GM12878 (cell line): ENCODE results near the gene ATG5. TPM values are rescaled to one million over a fixed set of nuclear protein-coding genes. Genes with fewer than 3 reads are reported as not detected.

Experiments used
- BRCA1 ChIP-seq: IDR thresholded peaks from 2 replicates; pipeline ENCODE4 v1.6.1; 2011; ENCODE audit warnings: low read depth, low read length, improper control_type of control experiment
- CBX5 ChIP-seq: sonication (generic); IDR thresholded peaks from 2 replicates; pipeline ENCODE4 v1.6.1; 2016; ENCODE audit warnings: low read depth, moderate library complexity, mild to moderate bottlenecking, inconsistent platforms
- CHD4 ChIP-seq: fragments of 200-600 bp; sonication (generic); IDR thresholded peaks from 2 replicates; pipeline ENCODE4 v1.6.1; 2016; ENCODE audit warnings: mild to moderate bottlenecking
- CREM ChIP-seq: IDR thresholded peaks from 2 replicates; pipeline ENCODE4 v1.6.1; 2014; ENCODE audit warnings: antibody characterized with exemption, low read depth
- DPF2 ChIP-seq: fragments of 450-650 bp; IDR thresholded peaks from 2 replicates; pipeline ENCODE4 v1.6.1; 2017; ENCODE audit warnings: mild to moderate bottlenecking
- E2F8 ChIP-seq: fragments of 450-650 bp; IDR thresholded peaks from 2 replicates; pipeline ENCODE4 v1.6.1; 2018; ENCODE audit warnings: mild to moderate bottlenecking, low read depth, moderate library complexity; ENCODE audit not compliant: partially characterized antibody
- ETV6 ChIP-seq, 2 experiments: fragments of 450-650 bp in 1 of 2; IDR thresholded peaks in 1 of 2; conservative IDR thresholded peaks in 1 of 2; 2 replicates each; pipeline ENCODE4 v1.6.1; 2014; ENCODE audit warnings: antibody characterized with exemption in 1 of 2, borderline replicate concordance in 1 of 2, low read depth in 1 of 2, mild to moderate bottlenecking in 1 of 2, moderate library complexity in 1 of 2
- FOS ChIP-seq: IDR thresholded peaks from 3 replicates; pipeline ENCODE4 v1.6.1; 2011; ENCODE audit warnings: borderline replicate concordance; ENCODE audit not compliant: insufficient read length; ENCODE audit errors: extremely low read depth
- FOXK2 ChIP-seq: fragments of 450-650 bp; IDR thresholded peaks from 2 replicates; pipeline ENCODE4 v1.6.1; 2017; ENCODE audit warnings: mild to moderate bottlenecking, moderate library complexity
- GABPA ChIP-seq: IDR thresholded peaks from 2 replicates; pipeline ENCODE4 v1.6.1; 2014; ENCODE audit warnings: antibody characterized with exemption, low read depth, mild to moderate bottlenecking, inconsistent platforms
- MTA2 ChIP-seq: fragments of 450-650 bp; IDR thresholded peaks from 2 replicates; pipeline ENCODE4 v1.6.1; 2016; ENCODE audit warnings: low read depth, mild to moderate bottlenecking, moderate library complexity
- NFIC ChIP-seq: IDR thresholded peaks from 2 replicates; pipeline ENCODE4 v1.6.1; 2012; ENCODE audit warnings: low read depth, mild to moderate bottlenecking, inconsistent platforms, low read length, moderate library complexity
- PAX5 ChIP-seq: IDR thresholded peaks from 2 replicates; pipeline ENCODE4 v1.6.1; 2011; ENCODE audit warnings: low read depth, low read length, borderline replicate concordance
- PAX8 ChIP-seq: fragments of 450-650 bp; IDR thresholded peaks from 2 replicates; pipeline ENCODE4 v1.6.1; 2017; ENCODE audit warnings: mild to moderate bottlenecking, moderate library complexity
- POU2F2 ChIP-seq: IDR thresholded peaks from 3 replicates; pipeline ENCODE4 v1.6.1; 2011; ENCODE audit warnings: low read depth, mild to moderate bottlenecking, low read length, borderline replicate concordance
- RAD21 ChIP-seq: IDR thresholded peaks from 2 replicates; pipeline ENCODE4 v1.6.1; 2011; ENCODE audit warnings: mild to moderate bottlenecking, low read depth, low read length, moderate library complexity; ENCODE audit not compliant: insufficient read depth
- SIX5 ChIP-seq: IDR thresholded peaks from 2 replicates; pipeline ENCODE4 v1.6.1; 2011; ENCODE audit warnings: mild to moderate bottlenecking, low read depth, low read length, moderate library complexity; ENCODE audit not compliant: severe bottlenecking
- SMARCA5 ChIP-seq: fragments of 450-650 bp; IDR thresholded peaks from 2 replicates; pipeline ENCODE4 v1.6.1; 2017; ENCODE audit warnings: mild to moderate bottlenecking
- SPI1 ChIP-seq: IDR thresholded peaks from 2 replicates; pipeline ENCODE4 v1.6.1; 2011; ENCODE audit warnings: low read depth, mild to moderate bottlenecking, low read length, moderate library complexity, borderline replicate concordance; ENCODE audit not compliant: insufficient read depth
- TARDBP ChIP-seq: IDR thresholded peaks from 2 replicates; pipeline ENCODE4 v1.6.1; 2016; ENCODE audit warnings: borderline replicate concordance
- TCF12 ChIP-seq: IDR thresholded peaks from 2 replicates; pipeline ENCODE4 v1.6.1; 2011; ENCODE audit warnings: low read depth, mild to moderate bottlenecking, low read length
- YBX1 ChIP-seq: fragments of 450-650 bp; IDR thresholded peaks from 2 replicates; pipeline ENCODE4 v1.6.1; 2016; ENCODE audit warnings: antibody characterized with exemption
- YY1 ChIP-seq: IDR thresholded peaks from 2 replicates; pipeline ENCODE4 v1.6.1; 2011; ENCODE audit warnings: low read depth, mild to moderate bottlenecking, low read length
- ZNF217 ChIP-seq: fragments of 450-650 bp; IDR thresholded peaks from 2 replicates; pipeline ENCODE4 v1.6.1; 2017; ENCODE audit warnings: antibody characterized with exemption, mild to moderate bottlenecking
- ZNF384 ChIP-seq: IDR thresholded peaks from 2 replicates; pipeline ENCODE4 v1.6.1; 2012; ENCODE audit warnings: low read depth, mild to moderate bottlenecking, low read length, improper control_type of control experiment, borderline replicate concordance
- ZNF687 ChIP-seq: fragments of 450-650 bp; IDR thresholded peaks from 2 replicates; pipeline ENCODE4 v1.6.1; 2017; ENCODE audit warnings: mild to moderate bottlenecking, moderate library complexity
- ZZZ3 ChIP-seq: IDR thresholded peaks from 2 replicates; pipeline ENCODE4 v1.6.1; 2011; ENCODE audit warnings: low read depth; ENCODE audit not compliant: control insufficient read depth, insufficient read length
- polyA plus RNA-seq, 11 experiments: library from polyadenylated mRNA; depleted of rRNA in 4 of 11; unstranded in 6 of 11; stranded (reverse) in 5 of 11; fragments of >200 nt; fragmentation: Nextera tagmentation in 4 of 11; fragmentation: Illumina TruSeq in 1 of 11; extraction: Ambion mirVana in 4 of 11; extraction: Trizol in 1 of 11; gene quantifications; 1 replicate in 1 of 11; 2 replicates in 10 of 11; pipeline versions ENCODE4 v1.2.1 to v1.2.3, GENCODE V29; 2011 to 2016; ENCODE audit warnings: inconsistent platforms in 2 of 11, missing spikeins in 2 of 11, low read depth in 1 of 11
- total RNA-seq, 4 experiments: library from RNA; depleted of rRNA in 3 of 4; stranded (reverse); fragments of >200 nt in 3 of 4; fragmentation: Illumina TruSeq in 1 of 4; extraction: Trizol in 1 of 4; gene quantifications; 2 replicates each; pipeline versions ENCODE4 v1.2.1 to v1.2.3, GENCODE V29; 2013 to 2021

Gene ATG5
- total and polyA plus RNA-seq, 10 of the 15 experiments (the other 5 are each of a cell fraction or from before 2014, with no cell fraction given): 12.9 to 51.8 (median 23.9) TPM

GRCh38 chr6:106182455-106182854 is 143.1 kb downstream of the ATG5 start (continued):
- peak; percentile 68; the same call in 1 of the 2 replicates for TF ChIP-seq CBX5
- no peak for TF ChIP-seq CHD4
- TF ChIP-seq GABPA: peak; percentile 68
- peak; percentile 89 for TF ChIP-seq TCF12
- no peak for TF ChIP-seq E2F8
- peak; percentile 98 for TF ChIP-seq PAX5
- no peak for TF ChIP-seq SIX5
- TF ChIP-seq RAD21: peak; percentile 10; the same call in 1 of the 2 replicates
- TF ChIP-seq SMARCA5: no peak
- TF ChIP-seq NFIC: peak; percentile 99
- peak; percentile 98 for TF ChIP-seq DPF2
- TF ChIP-seq SPI1: peak; percentile 41; the same call in 1 of the 2 replicates
- 0 out of 2 replicates have a peak, but pooled peaks have one; percentile 23 for TF ChIP-seq YY1
- TF ChIP-seq POU2F2: peak; percentile 97
- no peak for TF ChIP-seq FOS
- peak; percentile 97 for TF ChIP-seq MTA2
- peak in 1 of 2 experiments; percentile 87; a peak in 2 of 4 replicates for TF ChIP-seq ETV6 (conservative IDR thresholded peaks at IDR 0.05 in 1 of 2, IDR thresholded peaks at IDR 0.05 in 1 of 2; ENCODE audit: borderline replicate concordance in 1 of 2, low read depth in 1 of 2)
- peak; percentile 93 for TF ChIP-seq ZNF217
- TF ChIP-seq FOXK2: no peak
- TF ChIP-seq ZNF687: 0 out of 2 replicates have a peak, but pooled peaks have one; percentile 8
- TF ChIP-seq CREM: peak; percentile 97
- no peak for TF ChIP-seq ZNF384
- no peak for TF ChIP-seq PAX8
- no peak for TF ChIP-seq ZZZ3
- TF ChIP-seq TARDBP: no peak
- TF ChIP-seq BRCA1: no peak
- no peak for TF ChIP-seq YBX1
